Aorta (tissue), 5 donors: ENCODE results near the gene TMEFF1. TPM values are rescaled to one million over a fixed set of nuclear protein-coding genes. Genes with fewer than 3 reads are reported as not detected.

ENCODE experiments used
- ATAC-seq: fragments of 200-7000 bp; cut with Tn5 transposase; one replicate; pipeline ENCODE4 v1.9.1; 2022; ENCODE audit warnings: moderate library complexity; ENCODE audit not compliant: low FRiP score
- DNase-seq, 2 donors: peaks; one replicate each; pipeline ENCODE4 v3.0.0-alpha.2; 2020
- H3K27ac ChIP-seq, 2 donors: one replicate each; pipeline ENCODE4 v1.5.1; 2013; ENCODE audit warnings: low read length in 2 of 2, mild to moderate bottlenecking in 2 of 2, moderate library complexity in 2 of 2, control low read depth in 1 of 2, inconsistent platforms in 1 of 2, low read depth in 1 of 2
- H3K27me3 ChIP-seq, 2 donors: one replicate each; pipeline ENCODE4 v1.6.1; 2013; ENCODE audit warnings: control low read depth in 1 of 2, low read length in 1 of 2, mild to moderate bottlenecking in 1 of 2, moderate library complexity in 1 of 2; ENCODE audit not compliant: insufficient read depth in 2 of 2, control insufficient read depth in 1 of 2
- H3K36me3 ChIP-seq, 2 donors: one replicate each; pipeline ENCODE4 v1.6.1; 2013; ENCODE audit warnings: control low read depth in 1 of 2, low read length in 1 of 2, mild to moderate bottlenecking in 1 of 2; ENCODE audit not compliant: insufficient read depth in 2 of 2, control insufficient read depth in 1 of 2
- H3K4me1 ChIP-seq, 2 donors: one replicate each; pipeline ENCODE4 v1.6.1; 2013; ENCODE audit warnings: low read length in 2 of 2, control low read depth in 1 of 2, mild to moderate bottlenecking in 1 of 2, moderate library complexity in 1 of 2; ENCODE audit not compliant: insufficient read depth in 2 of 2, control insufficient read depth in 1 of 2
- H3K4me3 ChIP-seq, 2 donors: one replicate each; pipeline ENCODE4 v1.5.1; 2013; ENCODE audit warnings: low read length in 2 of 2, control low read depth in 1 of 2, mild to moderate bottlenecking in 1 of 2
- H3K9me3 ChIP-seq: one replicate; pipeline ENCODE4 v1.6.1; 2013; ENCODE audit warnings: mild to moderate bottlenecking, low read length; ENCODE audit not compliant: control insufficient read depth
- WGBS, 2 donors: extraction: QIAGEN DNeasy Blood & Tissue Kit; methylation state at CpG; one replicate each; pipeline ENCODE4 v1.1.7; 2013; 5-methylcytosine and 5-hydroxymethylcytosine counted together
- intact Hi-C, 2 donors: fragments of 100-400 bp; cut with DNase I; formaldehyde crosslinking; loops; one replicate each; pipeline versions ENCODE4 v1.14.2 to v1.15.0; 2022
- polyA plus RNA-seq, 2 donors: library from polyadenylated mRNA; stranded (reverse); fragments of 200-250 nt; gene quantifications; one replicate each; pipeline ENCODE4 v1.2.3, GENCODE V29; 2013
- total RNA-seq, 2 donors: library from RNA; stranded (reverse); fragmentation: NEBNext Ultra II Directional; extraction: Animal tissue kit (Norgen Biotek cat#: 25700); gene quantifications; one replicate each; pipeline ENCODE4 v1.2.1, GENCODE V29; 2021
- donor health status: healthy with polysubstance abuse.
- donor health status: Bipolar disorder and iron deficiency.
- donor health status: DM: no; HTN: no; CAD: no.
- donor health status: DM: no; HTN: no; CAD: no.
- donor health status: DM: yes; HTN: yes; CAD: no.

Gene TMEFF1
- total and polyA plus RNA-seq, 4 donors = 0.27 to 0.78 TPM; not detected in 2

GRCh38 chr9:100619194-100619593 lies 146.2 kb downstream of the TMEFF1 start:
- ATAC-seq (no peak), DNase-seq (no peak)
- intact Hi-C loops = no loop called here
- Histone ChIP-seq H3K36me3 (no peaks in the 10 kb centered on the region), H3K27ac (no peak overlapping the region), H3K4me1 (no peaks in the 10 kb centered on the region), H3K4me3 (no peak overlapping the region), H3K9me3 (no peaks in the 10 kb centered on the region), H3K27me3 (no peaks in the 10 kb centered on the region)
- 62 to 68% methylated on average over 5 of the region's 5 CpGs for WGBS, 2 donors

GRCh38 chr9:100619665-100620064 lies 146.7 kb downstream of the TMEFF1 start:
- intact Hi-C loops = no loop called here
- H3K36me3 ChIP-seq = no peaks in the 10 kb centered on the region
- no peaks in the 10 kb centered on the region for H3K4me1 ChIP-seq
- ATAC-seq = no peak
- WGBS, 2 donors = 65 to 70% methylated on average over 5 of the region's 5 CpGs
- no peak overlapping the region for H3K27ac ChIP-seq
- H3K4me3 ChIP-seq = no peak overlapping the region
- no peaks in the 10 kb centered on the region for H3K27me3 ChIP-seq
- no peak for DNase-seq
- no peaks in the 10 kb centered on the region for H3K9me3 ChIP-seq

GRCh38 chr9:100623969-100624368 lies 151.0 kb downstream of the TMEFF1 start:
- H3K4me1 ChIP-seq = no peaks in the 10 kb centered on the region
- H3K27ac ChIP-seq = no peak overlapping the region
- DNase-seq (no peak), ATAC-seq (no peak)
- intact Hi-C loops = no loop called here
- 66 to 70% methylated on average over 1 of the region's 1 CpG for WGBS, 2 donors
- no peaks in the 10 kb centered on the region for H3K9me3 ChIP-seq
- H3K36me3 ChIP-seq = no peaks in the 10 kb centered on the region
- H3K4me3 ChIP-seq = no peak overlapping the region
- H3K27me3 ChIP-seq = no peaks in the 10 kb centered on the region

GRCh38 chr9:100626949-100627348 lies 154.0 kb downstream of the TMEFF1 start:
- intact Hi-C loops = no loop called here
- 92 to 93% methylated on average over 1 of the region's 1 CpG for WGBS, 2 donors

More at GRCh38 chr9:100626949-100627348, 154.0 kb downstream of the TMEFF1 start:
- H3K27me3 ChIP-seq = no peaks in the 10 kb centered on the region
- no peaks in the 10 kb centered on the region for H3K36me3 ChIP-seq
- DNase-seq (no peak), ATAC-seq (no peak)
- H3K27ac ChIP-seq = no peak overlapping the region
- no peaks in the 10 kb centered on the region for H3K4me1 ChIP-seq
- no peaks in the 10 kb centered on the region for H3K9me3 ChIP-seq
- no peak overlapping the region for H3K4me3 ChIP-seq

Other genes with a start within 250 kb of the TMEFF1 start
- gene TEX10, start 120.2 kb upstream of the TMEFF1 start, total RNA-seq = 10 to 100 TPM; 10.6 to 12.9 TPM
- gene TEX10, start 120.2 kb upstream of the TMEFF1 start, polyA plus RNA-seq = 1 to 10 TPM; 3.4 to 6.9 TPM
- 10 to 100 TPM; 26.6 to 31.0 TPM for gene MSANTD3, start 46.0 kb upstream of the TMEFF1 start, total RNA-seq
- 10 to 100 TPM; 13.7 to 28.9 TPM for gene MSANTD3, start 46.0 kb upstream of the TMEFF1 start, polyA plus RNA-seq
- 1 to 10 TPM; 1.1 to 1.3 TPM for gene CAVIN4, start 104.9 kb downstream of the TMEFF1 start, total RNA-seq
- gene CAVIN4, start 104.9 kb downstream of the TMEFF1 start, polyA plus RNA-seq = under 1 TPM; 0.41 to 0.50 TPM